Measurements from ENCODE around the gene S100A5.
"Not testable (repeated sequence)": the region's sequence is repeated elsewhere in the genome, so short reads cannot be mapped to it uniquely, and the experiment has no call there.

Gene S100A5

DNA sequence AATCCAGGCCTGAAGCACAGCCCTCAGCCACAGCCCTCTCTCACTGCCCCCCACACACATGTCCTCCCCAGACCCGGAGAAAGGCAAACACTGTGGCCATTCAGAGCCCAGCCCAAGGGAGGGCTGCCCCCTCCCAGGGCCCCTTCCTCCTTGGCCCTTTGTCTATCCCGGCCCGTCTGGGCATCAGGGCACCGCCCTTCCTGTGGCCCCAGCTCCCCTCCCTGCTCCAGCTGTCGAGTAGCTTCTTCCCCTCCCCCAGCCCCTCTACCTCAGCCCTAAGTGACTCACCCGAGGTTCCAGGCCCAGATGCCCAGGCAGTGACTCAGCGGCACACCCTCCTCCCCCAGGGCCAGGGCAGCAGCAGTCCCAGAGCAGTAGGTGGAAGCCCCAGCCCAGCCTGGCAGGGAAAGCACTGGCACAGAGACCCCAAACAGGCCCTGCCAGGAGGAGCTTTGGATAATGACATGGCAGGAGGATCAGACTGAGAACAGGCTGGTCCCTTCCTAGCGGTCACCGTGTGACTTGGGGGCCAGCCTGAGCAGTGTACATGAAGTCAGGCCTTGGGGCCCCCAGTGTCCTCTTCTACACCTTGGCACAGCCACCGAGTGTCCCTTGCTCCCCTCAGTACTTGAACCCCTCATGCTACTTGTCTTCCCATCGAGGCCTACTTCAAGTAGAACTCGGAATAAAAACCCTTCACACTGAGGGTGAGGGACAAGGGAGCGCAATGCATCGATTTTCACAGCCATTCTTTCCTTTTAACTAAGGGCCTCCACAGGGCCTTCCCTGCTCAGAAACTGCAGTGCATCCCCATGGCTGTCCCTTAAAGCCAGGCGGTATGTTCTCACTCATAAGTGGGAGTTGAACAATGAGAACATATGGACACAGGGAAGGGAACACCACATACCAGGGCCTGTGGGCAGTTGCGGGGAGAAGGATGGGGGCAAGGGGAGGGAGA is 26.0 kb upstream of the S100A5 start:
- peak; percentile 96 to 97 (median 97) for DNase-seq

DNA sequence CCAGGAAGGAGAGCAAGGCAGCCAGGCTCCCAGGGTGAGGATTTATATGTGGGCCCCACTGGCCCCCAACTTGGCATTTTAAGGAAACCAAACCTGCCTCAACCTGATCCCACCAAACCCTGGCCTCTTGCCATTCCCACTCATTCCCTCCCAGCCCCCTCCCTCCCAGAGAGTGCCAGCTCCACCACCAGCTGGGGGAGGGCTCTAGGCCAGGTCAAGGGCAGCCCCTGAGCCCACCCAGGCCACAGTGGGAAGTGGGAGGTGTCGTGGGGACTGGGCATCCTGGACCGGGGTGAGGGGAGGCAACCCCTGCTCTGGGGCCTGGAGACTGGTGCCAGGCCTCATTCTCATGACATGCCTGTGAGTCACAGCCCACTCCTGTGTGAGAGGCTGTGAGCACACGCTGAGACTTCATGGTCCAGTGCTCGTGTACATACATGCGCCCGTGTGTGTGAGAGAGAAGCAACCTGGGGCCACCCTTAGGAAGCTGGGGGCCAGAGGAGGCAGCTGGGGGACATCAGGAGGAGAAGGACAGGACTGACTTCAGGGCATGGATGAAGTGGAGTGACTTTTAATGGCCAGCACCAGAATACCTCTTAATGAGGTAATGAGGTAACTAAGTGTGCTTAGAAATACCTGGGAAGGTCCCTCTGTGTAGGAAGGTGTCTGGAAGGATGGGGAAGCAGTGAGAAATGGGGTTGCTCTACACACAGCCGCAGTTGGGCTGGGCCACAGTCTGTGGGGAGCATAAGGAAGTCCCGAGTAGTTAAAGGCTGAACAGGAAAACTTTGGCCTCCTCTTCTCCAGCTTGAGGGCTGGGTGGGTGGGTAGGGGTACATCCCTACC is 25.0 kb upstream of the S100A5 start, which contains the start of gene S100A2:
TSS of gene S100A2 (minus strand) at position 316 of the 846 bp plus-strand sequence. CDS start 1,967 bp downstream, outside the sequence.
- peak; percentile 85 to 90 (median 90) for DNase-seq

DNA sequence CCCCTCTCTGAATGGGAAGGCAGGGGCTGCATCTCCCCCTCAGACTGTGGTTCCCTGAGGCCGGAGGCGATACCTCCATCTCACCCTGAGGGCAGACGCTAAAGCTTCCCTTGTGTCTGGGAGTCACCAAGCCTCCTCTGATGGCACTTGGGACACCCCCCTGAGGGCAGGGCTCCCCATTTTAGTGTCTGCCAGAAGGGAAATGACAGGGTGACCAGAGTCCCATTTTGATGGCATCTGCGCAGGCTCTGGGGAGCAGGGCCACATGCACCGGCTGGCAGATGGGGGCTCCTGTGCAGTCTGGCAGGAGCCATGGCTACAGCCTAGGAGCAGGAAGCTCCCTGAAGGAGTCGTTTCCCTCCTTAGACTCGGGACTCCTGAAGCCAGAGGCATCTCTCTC is 23.3 kb upstream of the S100A5 start:
- no peak for DNase-seq

DNA sequence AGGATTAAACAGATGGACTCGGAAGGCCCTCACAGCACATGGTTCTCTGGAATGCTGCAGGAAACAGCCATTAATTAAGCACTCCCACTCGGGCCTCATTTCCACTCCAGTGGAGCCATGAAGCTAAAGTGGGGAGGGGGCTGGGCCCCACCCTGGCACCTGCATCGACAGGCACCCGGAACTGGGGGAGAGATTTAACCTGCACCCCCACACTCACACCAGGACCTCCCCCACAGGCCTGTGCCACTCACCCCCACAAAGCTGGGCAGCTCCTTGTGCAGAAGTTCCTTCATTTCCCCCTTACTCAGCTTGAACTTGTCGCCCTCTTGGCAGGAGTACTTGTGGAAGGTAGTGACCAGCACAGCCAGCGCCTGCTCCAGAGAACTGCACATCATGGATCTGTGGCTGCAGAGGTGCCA is 22.8 kb upstream of the S100A5 start:
- peak in 1 of 3 donors; percentile 41 for DNase-seq

DNA sequence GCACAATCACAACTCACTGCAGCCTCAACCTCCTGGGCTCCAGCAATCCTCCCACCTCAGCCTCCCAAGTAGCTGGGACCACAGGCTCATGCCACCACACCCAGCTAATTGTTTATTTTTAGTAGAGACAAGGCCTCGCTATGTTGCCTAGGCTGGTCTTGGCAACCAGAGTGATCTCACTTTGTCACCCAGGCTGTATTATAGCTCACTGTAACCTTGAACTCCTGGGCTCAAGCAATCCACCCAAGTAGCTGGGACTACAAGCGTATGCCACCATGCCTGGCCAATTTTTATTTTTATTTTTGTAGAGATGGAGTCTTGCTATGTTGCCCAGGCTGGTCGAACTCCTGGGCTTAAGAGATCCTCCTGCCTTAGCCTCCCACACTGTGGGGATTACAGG is 21.3 kb upstream of the S100A5 start:
- DNase-seq, result not testable (repeated sequence)

DNA sequence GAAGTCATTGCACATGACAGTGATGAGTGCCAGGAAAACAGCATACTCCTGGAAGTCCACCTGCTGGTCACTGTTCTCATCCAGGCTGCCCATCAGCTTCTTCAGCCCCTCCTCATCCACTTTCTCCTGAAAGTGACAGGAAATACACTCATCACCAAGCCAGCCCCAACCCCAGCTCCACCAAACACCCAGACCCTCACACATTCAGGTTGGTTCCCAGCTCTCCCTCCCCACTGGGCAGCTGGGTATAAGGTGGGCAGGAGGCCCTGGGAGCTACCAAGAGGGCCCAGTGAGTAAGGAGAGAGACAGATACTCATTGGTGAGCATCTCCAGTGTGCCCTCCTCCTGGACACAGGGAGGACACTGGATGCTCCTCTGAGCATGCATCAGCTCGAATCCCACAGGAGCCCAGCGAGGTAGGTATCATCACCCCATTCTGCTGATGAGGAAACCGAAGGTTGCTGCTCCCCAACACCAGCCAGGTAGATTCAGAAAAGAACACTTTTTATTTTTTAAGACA is 20.8 kb upstream of the S100A5 start:
- no peak for DNase-seq

DNA sequence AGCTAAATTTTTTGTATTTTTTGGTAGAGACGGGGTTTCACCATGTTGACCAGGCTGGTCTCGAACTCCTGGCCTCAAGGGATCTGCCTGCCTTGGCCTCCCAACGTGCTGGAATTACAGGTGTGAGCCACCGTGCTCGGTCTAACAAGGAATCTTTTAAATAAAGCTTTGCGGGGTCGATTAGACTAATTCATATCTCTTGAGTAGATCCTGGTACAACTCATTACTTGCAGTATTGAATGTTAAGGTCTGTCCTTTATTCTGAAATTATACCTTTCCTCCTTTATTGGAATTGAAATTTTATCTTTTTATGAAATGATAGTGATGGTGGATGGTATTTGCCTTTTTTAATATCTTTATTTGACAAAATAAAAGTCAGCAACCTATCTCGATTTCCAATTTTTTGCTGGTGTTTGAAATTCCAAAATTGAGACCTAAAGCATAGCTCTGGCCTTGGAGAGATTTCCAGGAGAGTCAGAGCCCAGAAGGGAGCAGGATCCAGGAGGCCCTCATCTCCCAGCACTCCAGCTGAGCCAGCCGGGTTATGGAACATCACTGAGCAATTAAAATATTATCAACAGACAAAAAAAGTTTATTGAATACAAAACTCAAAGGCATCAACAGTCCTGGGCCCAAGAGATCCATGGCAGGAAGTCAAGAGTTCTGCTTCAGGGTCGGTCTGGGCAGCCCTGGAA is 20.2 kb upstream of the S100A5 start:
- DNase-seq, result no peak

DNA sequence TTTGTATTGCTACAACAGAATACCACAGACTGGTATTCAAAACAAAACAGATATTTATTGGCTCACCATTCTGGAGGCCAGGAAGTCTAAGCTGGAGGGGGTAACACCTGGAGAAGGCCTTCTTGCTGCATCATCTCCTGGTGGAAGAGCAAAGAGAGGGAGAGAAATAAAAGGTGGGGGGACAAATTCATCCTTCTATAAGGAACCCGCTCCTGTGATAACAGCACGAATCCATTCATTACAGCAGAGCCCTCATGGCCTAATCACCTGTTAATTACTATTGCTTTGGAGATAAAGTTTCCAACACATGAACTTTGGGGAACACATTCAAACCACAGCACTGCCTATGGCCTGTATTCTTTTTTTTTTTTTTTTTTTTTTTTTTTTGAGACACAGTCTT is 19.5 kb upstream of the S100A5 start:
- no peak for DNase-seq

DNA sequence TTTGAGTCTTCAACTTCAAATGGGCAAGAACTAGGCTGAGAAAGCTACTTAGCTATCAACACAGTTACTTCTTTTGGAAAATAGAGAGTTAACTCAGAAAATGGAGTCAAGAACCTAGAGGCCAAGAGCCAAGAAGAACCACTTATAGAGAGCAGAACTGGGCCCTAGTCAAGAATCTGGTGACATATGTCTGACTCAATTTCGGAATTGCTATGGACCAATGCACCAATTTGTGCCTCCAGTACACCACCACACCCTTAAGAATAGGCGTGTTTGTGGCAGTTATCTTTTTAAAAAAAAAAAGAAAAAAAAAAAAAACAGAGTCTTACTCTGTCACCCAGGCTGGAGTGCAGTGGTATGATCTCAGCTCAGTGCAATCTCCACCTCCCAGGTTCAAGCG is 17.1 kb upstream of the S100A5 start:
- DNase-seq, result no peak

DNA sequence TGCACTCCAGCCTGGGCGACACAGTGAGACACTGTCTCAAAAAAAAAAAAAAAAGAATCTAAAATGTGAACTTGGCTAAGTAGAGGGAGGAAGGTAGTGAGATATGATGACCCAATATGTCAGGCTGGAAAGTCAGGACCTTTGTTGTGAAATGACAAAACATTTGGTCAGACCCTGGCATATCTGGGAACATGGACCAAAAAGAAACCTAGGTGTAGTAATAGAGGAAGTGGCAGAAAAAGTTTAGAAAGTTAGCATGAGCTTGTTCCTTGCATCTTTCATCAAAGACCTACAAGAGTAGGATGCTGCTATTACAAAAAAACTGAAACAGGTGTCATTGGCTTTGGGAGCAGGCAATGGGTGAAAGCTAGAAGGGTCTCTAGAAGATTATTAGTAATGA is 15.6 kb upstream of the S100A5 start:
- no peak for DNase-seq

DNA sequence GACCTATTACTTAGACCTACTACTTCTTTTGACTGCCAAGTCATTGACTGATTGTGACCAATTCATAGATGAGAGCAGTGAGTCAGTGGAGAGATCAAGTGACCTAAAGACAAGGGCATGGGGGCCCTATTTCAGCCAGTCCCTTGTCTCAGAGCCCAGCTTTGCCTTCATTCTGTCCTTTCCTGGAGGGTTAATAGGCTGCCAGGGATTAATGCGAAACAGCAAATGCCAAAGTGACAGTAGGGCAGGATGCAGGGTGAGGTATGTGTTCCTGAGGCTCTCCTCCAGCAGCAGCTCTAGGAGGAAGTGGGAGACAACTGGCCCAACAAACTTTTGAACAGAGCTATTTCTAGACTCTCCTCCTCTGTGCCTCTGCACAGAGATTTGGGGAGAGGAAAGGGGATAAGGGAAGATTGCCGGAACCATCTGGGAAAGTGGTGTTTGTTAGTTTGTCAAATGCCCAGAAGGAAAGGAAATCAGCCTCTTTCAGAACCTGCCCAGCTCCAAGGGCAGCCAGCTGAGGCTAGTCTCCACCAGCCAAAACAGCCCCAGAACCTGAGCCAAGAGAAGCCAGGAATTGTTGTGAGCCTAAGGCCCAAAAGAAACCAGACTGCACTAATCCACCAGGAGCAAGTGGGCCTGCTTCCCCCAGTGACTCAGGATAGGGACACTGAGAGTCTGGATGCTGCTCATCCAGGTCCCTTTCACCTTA is 13.3 kb upstream of the S100A5 start:
- peak; percentile 48 to 67 (median 58) for DNase-seq

DNA sequence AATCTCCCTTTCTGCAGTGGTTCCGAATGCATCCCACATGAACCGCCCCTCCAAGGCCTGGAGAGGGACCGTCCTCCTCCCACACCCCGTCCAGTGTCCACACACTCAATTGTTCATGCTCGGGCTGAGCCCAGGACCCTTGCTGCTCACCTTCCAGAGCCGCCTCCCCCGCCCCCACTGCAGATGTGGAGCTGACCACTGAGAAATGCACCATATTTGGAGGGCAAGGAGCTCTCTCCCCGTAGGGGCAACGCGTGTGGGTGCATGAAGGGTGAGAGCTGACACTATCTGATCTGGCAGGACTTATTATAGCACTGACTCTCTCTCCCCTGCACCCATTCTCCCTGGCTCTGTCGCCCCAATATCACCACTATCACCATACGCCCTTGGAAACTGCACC is 12.4 kb upstream of the S100A5 start:
- no peak for DNase-seq

DNA sequence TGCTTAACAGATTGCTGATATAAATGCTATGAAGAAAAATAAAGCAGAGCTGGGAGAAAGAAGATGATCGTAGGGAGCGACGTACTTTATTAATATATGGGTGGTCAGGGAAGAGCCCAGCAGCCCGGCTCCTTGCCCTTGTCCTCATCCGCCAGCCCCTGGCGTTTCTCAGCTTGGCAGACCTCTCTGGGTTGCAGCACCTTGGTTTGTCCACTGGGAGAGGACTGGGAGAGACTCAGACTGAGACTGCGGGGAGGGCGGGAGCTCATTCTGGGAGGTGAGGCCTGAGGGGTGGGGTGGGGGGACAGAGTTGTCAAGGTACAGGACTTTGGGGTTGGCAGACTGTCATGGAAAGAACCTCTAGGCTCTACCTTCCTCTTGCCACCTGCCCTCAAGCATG is 11.6 kb upstream of the S100A5 start:
- no peak for DNase-seq

DNA sequence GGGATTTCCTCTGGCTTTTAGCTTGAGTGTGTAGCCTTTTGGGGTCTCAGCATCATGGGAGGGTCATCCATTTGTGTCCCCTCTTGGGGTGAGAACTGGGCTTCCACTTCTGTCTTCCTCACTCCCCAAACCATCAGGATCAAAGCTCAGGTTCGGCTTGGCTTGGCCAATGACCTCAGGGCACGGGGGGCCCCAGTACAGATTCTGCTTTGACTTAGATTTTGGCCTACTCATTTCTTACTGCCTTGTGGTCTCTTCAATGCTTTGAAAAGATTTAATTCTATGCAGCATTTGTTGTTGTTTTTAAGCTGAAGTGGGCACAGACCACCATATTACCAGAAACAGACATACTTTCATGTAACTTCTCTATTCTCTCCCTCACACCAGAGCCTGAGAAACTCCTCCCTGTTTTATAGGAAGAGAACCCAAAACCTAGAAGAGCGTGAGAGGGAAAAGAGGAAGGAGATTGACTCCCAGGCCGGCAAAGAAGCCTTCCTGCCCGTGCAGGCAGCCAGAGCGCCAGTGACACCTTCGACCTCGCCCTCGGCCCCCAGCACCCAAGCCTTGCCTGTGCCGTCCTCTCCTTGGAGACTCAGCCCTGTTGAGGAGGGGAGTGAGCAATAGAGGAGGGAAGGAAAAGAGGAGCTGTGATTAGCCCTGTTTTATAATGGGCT is 10.2 kb upstream of the S100A5 start:
- peak; percentile 78 to 85 (median 83) for DNase-seq

DNA sequence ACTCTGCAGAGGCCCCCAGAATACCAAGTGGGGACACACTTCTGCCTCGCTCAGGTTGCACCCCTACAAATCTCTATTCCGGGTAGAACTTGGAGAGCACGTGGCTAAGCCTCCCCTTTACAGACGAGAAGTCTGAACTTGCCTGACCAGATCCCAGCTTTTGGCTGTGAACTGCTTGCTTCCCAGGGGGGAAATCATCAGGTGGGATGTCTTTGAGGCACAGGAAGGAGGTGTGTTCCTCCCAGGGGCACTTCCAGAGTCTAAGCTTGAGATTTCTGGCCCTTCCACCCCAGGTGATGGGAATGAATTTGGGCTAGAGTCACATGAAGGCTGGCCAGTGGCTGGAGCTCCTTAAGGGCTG is 9.6 kb upstream of the S100A5 start:
- no peak for DNase-seq

DNA sequence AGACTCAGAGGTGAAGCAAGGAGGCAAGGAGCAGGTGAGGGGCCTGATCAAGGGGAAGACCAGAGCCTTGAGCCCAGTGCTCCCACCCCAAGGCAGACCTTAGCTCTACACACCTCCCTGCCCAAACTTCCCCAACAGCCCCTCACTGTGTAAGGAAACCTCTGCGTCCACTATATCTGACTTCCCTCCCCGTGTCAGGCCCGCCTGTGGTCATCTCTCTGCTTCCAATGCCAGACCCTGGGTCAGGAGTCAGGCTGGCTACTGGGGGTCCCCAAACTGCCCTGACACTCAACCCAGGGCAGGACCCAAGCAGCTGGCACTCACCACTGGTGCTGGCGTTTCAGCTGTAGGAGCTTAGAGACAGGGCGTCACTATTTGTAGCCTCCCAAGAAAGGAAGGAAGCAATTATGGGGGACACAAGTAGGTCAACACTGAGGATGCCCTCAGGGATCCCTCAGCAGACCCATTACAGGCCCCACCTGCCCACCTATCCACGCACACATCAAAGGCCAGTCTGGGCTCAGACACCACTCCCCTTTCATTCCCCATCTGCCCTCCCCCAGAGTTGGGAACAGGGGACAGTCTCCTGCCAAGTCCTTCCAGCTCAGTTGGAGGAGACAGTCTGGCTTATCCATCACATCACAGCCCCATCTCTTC is 9.1 kb upstream of the S100A5 start:
- DNase-seq, result no peak

DNA sequence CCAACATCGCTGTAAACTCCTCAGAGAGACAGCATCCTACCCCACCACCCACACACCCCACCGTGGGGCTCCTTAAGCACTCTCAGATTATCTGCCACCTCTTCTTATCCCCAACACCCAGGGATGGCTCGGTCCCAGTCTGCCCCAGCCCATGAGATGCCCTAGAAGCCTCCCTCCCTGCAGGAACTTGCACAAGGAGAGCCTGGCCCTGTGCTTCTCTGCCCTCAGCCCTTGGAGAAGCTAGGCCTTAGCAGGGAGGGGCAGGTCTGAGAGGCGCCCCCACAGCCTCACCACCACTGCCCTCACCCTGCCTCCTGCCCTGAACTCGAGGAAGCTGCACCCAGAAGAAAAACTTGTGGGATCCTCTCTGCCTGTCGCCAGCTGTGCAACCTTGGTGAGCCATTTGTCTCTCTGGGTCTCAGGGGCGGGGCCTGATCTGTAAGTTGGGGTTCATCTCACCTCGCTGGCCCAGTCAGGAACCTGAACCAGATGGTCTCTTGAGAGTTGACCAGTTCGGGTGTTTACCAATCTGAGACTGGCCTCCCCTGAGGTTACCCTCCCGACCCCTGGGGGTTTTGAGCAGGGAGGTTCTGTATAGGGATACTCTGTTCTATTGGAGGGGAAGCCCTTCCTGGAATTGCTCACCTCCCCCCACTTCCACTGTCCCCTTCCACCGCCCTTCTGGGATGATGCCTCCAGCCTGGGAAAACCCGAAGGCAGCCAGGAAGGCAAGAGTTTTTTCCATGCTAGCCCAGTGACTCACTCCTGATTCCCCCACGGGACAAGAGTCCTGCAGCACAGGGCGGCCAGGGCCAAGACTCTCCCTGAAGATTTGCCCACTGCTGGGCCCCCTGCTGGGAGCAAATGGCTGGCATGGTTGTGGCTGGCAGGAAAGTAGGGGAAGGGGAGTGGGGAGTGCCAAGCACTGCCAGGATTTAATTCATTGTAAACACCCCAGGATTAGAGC is 8.3 kb upstream of the S100A5 start, which contains the start of gene S100A3:
TSS of gene S100A3 (minus strand) at position 537 of the 967 bp plus-strand sequence. CDS start 773 bp downstream, outside the sequence.
- peak; percentile 76 to 87 (median 86) for DNase-seq

DNA sequence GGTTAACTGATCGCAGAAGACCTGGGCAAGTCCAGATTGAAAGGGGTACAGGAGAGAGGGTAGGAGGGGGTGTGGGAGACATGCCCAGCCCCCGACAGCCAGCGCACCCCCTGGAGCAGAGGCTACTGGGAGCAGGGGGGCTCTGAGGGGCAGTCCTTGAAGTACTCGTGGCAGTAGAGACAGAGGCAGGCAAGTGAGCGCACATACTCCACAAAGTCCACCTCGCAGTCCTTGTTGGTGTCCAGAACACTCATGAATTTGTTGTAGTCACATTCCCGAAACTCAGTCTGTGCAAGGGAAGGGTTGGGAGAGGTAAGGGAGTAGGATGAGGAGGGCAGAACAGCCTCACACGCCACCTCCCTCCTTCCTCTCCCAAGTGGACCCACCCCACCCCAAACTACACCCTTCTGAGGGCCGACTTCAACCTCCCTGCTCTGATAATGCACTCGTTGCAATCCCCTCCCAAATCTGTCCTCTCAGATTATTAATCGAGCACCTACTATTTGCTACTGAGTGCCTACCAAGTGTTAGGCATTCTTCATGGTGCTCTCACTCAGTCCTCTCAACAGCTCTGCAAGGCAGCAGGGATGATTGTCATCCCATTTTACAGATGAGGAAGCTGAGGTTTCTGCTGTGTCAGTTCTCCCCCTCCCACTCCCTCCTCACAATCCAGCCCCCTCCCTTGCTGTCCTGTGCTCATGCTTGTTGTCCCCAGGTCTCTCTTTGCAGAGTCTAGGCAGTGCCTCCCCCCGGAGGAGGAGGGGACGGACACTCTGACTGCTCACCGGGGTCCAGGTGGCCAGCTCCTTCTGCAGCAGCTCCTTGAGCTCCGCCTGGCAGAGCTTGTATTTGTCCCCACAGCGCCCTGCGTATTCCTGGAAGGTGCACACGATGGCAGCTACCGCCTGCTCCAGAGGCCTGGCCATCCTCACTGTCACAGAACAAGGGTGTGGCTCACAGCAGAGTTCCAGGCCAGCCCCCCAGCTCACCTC is 7.1 kb upstream of the S100A5 start:
- DNase-seq, result peak in 1 of 3 donors; percentile 36

Data from suppressor macrophage treated with lipopolysaccharide for 1 hour (primary cell).